K562 (cell line): ENCODE data around the gene CSMD2. TPM values are rescaled to one million over a fixed set of nuclear protein-coding genes. Genes with fewer than 3 reads are reported as not detected.

Source experiments
- ATAC-seq: fragments of 200-7000 bp; cut with Tn5 transposase; 3 replicates; pipeline ENCODE4 v1.9.1; 2020; ENCODE audit warnings: moderate library complexity
- BruUV-seq: library from RNA; stranded (reverse); fragments of 400-500 nt; replicated peaks from 2 replicates; lab custom pipeline; 2021; lab: Mats Ljungman, UMichigan
- CTCF ChIA-PET: fragments of 300-600 bp; formaldehyde crosslinking; extraction: SDS; loops from one replicate; lab custom pipeline; 2021; ENCODE audit warnings: low intra/inter-chr PET ratio; lab: Yijun Ruan, JAX
- POLR2A ChIA-PET: fragments of 300-600, 350-650 bp; sonication (Branson Sonifier 250); formaldehyde crosslinking; extraction: SDS; loops from one replicate; lab custom pipeline; 2021; ENCODE audit warnings: antibody characterized with exemption, inconsistent platforms; lab: Yijun Ruan, JAX
- DNase-seq, 4 experiments: peaks; one replicate each; pipeline versions ENCODE4 v3.0.0 to v3.0.0-alpha.2; 2011 to 2018; ENCODE audit warnings: low spot score in 3 of 4, mixed read lengths in 3 of 4; ENCODE audit errors: extremely low read depth in 1 of 4
- FAIRE-seq: peaks from 2 replicates; lab custom pipeline; 2011; peaks lifted over from hg19 to GRCh38; lab: Jason Lieb, UNC
- H2AFZ ChIP-seq: 2 replicates; pipeline ENCODE4 v1.6.0; 2011; ENCODE audit warnings: low read depth, low read length, control low read depth, inconsistent platforms
- H3K27ac ChIP-seq: fragments of 200-600 bp; 3 replicates; pipeline ENCODE4 v1.8.0; 2011; ENCODE audit warnings: low read depth, mild to moderate bottlenecking, control low read depth, inconsistent platforms, low read length, moderate library complexity, mixed read lengths; ENCODE audit errors: extremely low read depth
- H3K27me3 ChIP-seq, 2 experiments: fragments of 300-600 bp in 1 of 2; 2 replicates in 1 of 2; 3 replicates in 1 of 2; pipeline versions ENCODE4 v1.6.0 to v1.8.0; 2011; ENCODE audit warnings: inconsistent platforms in 2 of 2, low read length in 2 of 2, mild to moderate bottlenecking in 1 of 2, mixed read lengths in 1 of 2, moderate library complexity in 1 of 2; ENCODE audit not compliant: control insufficient read depth in 2 of 2, insufficient read depth in 2 of 2
- H3K36me3 ChIP-seq: fragments of 300-600 bp; 3 replicates; pipeline ENCODE4 v1.8.0; 2011; ENCODE audit warnings: mild to moderate bottlenecking, low read length, inconsistent platforms; ENCODE audit not compliant: control insufficient read depth, insufficient read depth
- H3K4me1 ChIP-seq, 2 experiments: fragments of 200-600 bp in 1 of 2; replicated peaks in 1 of 2; 2 replicates in 1 of 2; 3 replicates in 1 of 2; pipeline versions ENCODE4 v1.5.1 to v1.8.0; 2011; ENCODE audit warnings: inconsistent platforms in 2 of 2, low read length in 2 of 2, mild to moderate bottlenecking in 1 of 2, mixed read lengths in 1 of 2, moderate library complexity in 1 of 2; ENCODE audit not compliant: control insufficient read depth in 2 of 2, insufficient read depth in 2 of 2
- H3K4me2 ChIP-seq: 2 replicates; pipeline ENCODE4 v1.6.1; 2011; ENCODE audit warnings: low read length, control low read depth, inconsistent platforms, mixed read lengths; ENCODE audit not compliant: insufficient read depth
- H3K4me3 ChIP-seq: fragments of 200-600 bp; sonication (generic), shearing (Covaris generic); 2 replicates; pipeline ENCODE4 v1.5.1; 2016; ENCODE audit warnings: control low read depth, inconsistent platforms
- H3K79me2 ChIP-seq: fragments of 200-600 bp; 3 replicates; pipeline ENCODE4 v1.8.0; 2011; ENCODE audit warnings: low read length, inconsistent platforms; ENCODE audit not compliant: control insufficient read depth, insufficient read depth
- H3K9ac ChIP-seq, 2 experiments: 2 replicates each; pipeline versions ENCODE4 v1.6.0 to v1.6.1; 2011; ENCODE audit warnings: low read depth in 2 of 2, low read length in 2 of 2, control low read depth in 1 of 2, inconsistent platforms in 1 of 2, mild to moderate bottlenecking in 1 of 2, mixed read lengths in 1 of 2; ENCODE audit not compliant: insufficient read depth in 1 of 2
- H3K9me1 ChIP-seq: one replicate; pipeline ENCODE4 v1.6.0; 2011; ENCODE audit warnings: inconsistent platforms, mild to moderate bottlenecking, low read length, moderate library complexity; ENCODE audit not compliant: control insufficient read depth, insufficient read depth
- H3K9me3 ChIP-seq: replicated peaks from 2 replicates; pipeline ENCODE4 v1.5.1; 2011; ENCODE audit warnings: low read depth, low read length, inconsistent platforms; ENCODE audit not compliant: control insufficient read depth, insufficient read depth
- H4K20me1 ChIP-seq: replicated peaks from 2 replicates; pipeline ENCODE4 v1.6.1; 2011; ENCODE audit warnings: low read length, inconsistent platforms, mixed read lengths; ENCODE audit not compliant: control insufficient read depth, insufficient read depth
- ADNP ChIP-seq: fragments of 200-800 bp; sonication (Bioruptor generic); IDR thresholded peaks from 2 replicates; pipeline ENCODE4 v1.6.1; 2016; ENCODE audit warnings: missing genetic modification characterization, missing compliant biosample characterization
- ETS2 ChIP-seq: IDR thresholded peaks from 2 replicates; pipeline ENCODE4 v1.6.1; 2016; ENCODE audit warnings: borderline replicate concordance, missing genetic modification characterization, mild to moderate bottlenecking, moderate library complexity, missing compliant biosample characterization; ENCODE audit not compliant: poor library complexity, severe bottlenecking
- PHB2 ChIP-seq: fragments of 450-650 bp; IDR thresholded peaks from 2 replicates; pipeline ENCODE4 v1.6.1; 2017; ENCODE audit warnings: low read depth
- YBX1 ChIP-seq: fragments of 450-650 bp; IDR thresholded peaks from 2 replicates; pipeline ENCODE4 v1.7.1; 2016; ENCODE audit warnings: mild to moderate bottlenecking
- ZBTB1 ChIP-seq: sonication (generic); formaldehyde crosslinking; IDR thresholded peaks from 2 replicates; pipeline ENCODE4 v1.8.1; 2023; ENCODE audit warnings: missing genetic modification reagents, low read depth, mild to moderate bottlenecking, borderline replicate concordance
- ZNF311 ChIP-seq: fragments of 250-450 bp; sonication (Bioruptor Pico); IDR thresholded peaks from 2 replicates; pipeline ENCODE4 v1.4.0; 2020; ENCODE audit warnings: mild to moderate bottlenecking, moderate library complexity
- WGBS: fragments of 100-300 bp; shearing (Covaris generic); methylation state at CpG from one replicate; pipeline ENCODE4 v1.1.6; 2016; ENCODE audit warnings: low coverage, mixed read lengths; ENCODE audit not compliant: insufficient coverage; ENCODE audit errors: missing lambda C conversion rate; 5-methylcytosine and 5-hydroxymethylcytosine counted together
- in situ Hi-C: fragments of 300-500 bp; cut with MboI; formaldehyde crosslinking; loops from 4 replicates; pipeline ENCODE4 v1.15.0; 2018; ENCODE audit warnings: inconsistent platforms, mixed read lengths
- intact Hi-C: fragments of 100-400 bp; cut with micrococcal nuclease; formaldehyde crosslinking; loops from 2 replicates; pipeline ENCODE4 v1.14.2; 2022
- polyA plus RNA-seq, 8 experiments: library from polyadenylated mRNA; depleted of rRNA in 4 of 8; stranded (reverse) in 5 of 8; unstranded in 3 of 8; fragments of >200 nt; fragmentation: Nextera tagmentation in 2 of 8; fragmentation: Illumina TruSeq in 1 of 8; extraction: Ambion mirVana in 2 of 8; extraction: Trizol in 1 of 8; gene quantifications; 2 replicates each; pipeline versions ENCODE4 v1.2.1 to v1.2.3, GENCODE V29; 2011 to 2014; ENCODE audit warnings: inconsistent platforms in 1 of 8, missing spikeins in 1 of 8
- total RNA-seq, 7 experiments: library from RNA; depleted of rRNA in 6 of 7; stranded (reverse); fragments of >200 nt in 6 of 7; fragmentation: Illumina TruSeq in 2 of 7; extraction: Trizol in 2 of 7; gene quantifications; 2 replicates each; pipeline versions ENCODE4 v1.2.1 to v1.2.3, GENCODE V29; 2011 to 2021; ENCODE audit warnings: low replicate concordance in 1 of 7
- TF ChIP-seq, protein P1 (sequence below), 2 experiments: fragments of 450-650 bp; conservative IDR thresholded peaks; 2 replicates each; pipeline ENCODE4 v1.6.1; 2017; ENCODE audit warnings: mild to moderate bottlenecking in 2 of 2, moderate library complexity in 2 of 2
- TF ChIP-seq, protein P2 (sequence below): IDR thresholded peaks from 3 replicates; pipeline ENCODE4 v1.6.1; 2011; ENCODE audit warnings: borderline replicate concordance, mild to moderate bottlenecking; ENCODE audit not compliant: insufficient read length, insufficient read depth
- TF ChIP-seq, protein P3 (sequence below), 2 experiments: fragments of 450-650 bp in 1 of 2; IDR thresholded peaks; 2 replicates each; pipeline ENCODE4 v1.6.1; 2011 to 2017; ENCODE audit warnings: low read depth in 2 of 2, antibody characterized with exemption in 1 of 2, borderline replicate concordance in 1 of 2, low read length in 1 of 2, mild to moderate bottlenecking in 1 of 2, mixed read lengths in 1 of 2; ENCODE audit not compliant: control insufficient read depth in 1 of 2

Gene CSMD2
- total and polyA plus RNA-seq, 9 of the 15 experiments (the other 6 are each of a cell fraction or from before 2014, with no cell fraction given): not detected

DNA sequence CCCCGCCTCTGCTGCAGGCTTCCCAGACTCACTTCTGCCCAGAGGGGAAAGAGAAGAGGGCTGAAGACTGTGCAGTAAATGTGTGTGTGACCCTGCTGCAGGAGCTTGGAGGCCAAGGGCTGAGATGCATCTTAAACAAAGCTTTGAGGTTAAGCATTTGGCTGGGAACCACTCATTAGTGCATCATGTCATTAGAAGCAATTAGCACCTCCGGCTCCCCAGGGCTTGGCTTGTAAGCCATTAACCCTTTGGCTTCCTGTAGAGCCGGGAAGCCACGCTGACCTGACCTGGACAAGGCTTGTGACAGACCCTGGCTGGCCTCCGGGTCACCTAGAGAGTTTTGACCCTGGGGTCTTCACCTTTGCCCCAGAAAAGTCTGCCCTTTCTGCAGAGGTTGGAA, 77.0 kb downstream of the CSMD2 start:
- Histone ChIP-seq H3K9me1 (no peaks in the 10 kb centered on the region), H4K20me1 (no peaks in the 10 kb centered on the region), H3K9me3 (no peaks in the 10 kb centered on the region), H3K4me1 (no peaks in the 10 kb centered on the region), H3K27ac (no peak overlapping the region), H2AFZ (no peak overlapping the region), H3K9ac (no peak overlapping the region), H3K79me2 (no peaks in the 10 kb centered on the region)
- WGBS: 3% methylated on average over 5 of the region's 5 CpGs
- intact Hi-C loops (no loop called here), in situ Hi-C loops (no loop called here)
- no peak for FAIRE-seq
- ATAC-seq: no peak
- BruUV-seq: no TSS peak
- DNase-seq: no peak
- POLR2A ChIA-PET: no interaction called here
- no peak for TF ChIP-seq ZBTB1 (CRISPR knock-in tag)
- TF ChIP-seq, all 486 proteins: peak for 0
- H3K27me3 ChIP-seq: peaks cover 0 to 3% of the 10 kb centered on the region in 2 experiments; a peak in 1 of 5 replicates
- H3K4me3 ChIP-seq: no peak overlapping the region
- H3K4me2 ChIP-seq: no peak overlapping the region
- no peaks in the 10 kb centered on the region for H3K36me3 ChIP-seq
- CTCF ChIA-PET: no interaction called here

DNA sequence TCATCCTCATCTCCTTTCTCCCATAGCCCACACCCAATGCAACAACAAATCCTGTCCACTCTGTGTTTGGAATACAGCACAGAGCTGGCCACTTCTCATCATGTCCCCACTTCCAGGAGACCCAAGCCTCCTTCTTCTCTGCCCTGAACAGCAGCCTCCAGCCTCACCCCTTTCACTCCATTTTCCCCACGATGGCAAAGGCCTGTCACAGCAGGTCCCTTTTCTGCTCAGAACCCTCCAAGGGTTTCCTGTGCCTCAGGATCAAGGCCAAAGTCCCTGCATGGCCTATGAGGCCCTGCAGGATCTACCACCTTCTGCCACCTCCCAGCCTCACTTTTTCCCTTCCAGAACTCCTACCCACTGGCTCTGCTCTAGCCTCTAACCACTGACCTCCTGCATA, 78.5 kb downstream of the CSMD2 start:
- CTCF ChIA-PET: no interaction called here
- H3K27ac ChIP-seq: no peak overlapping the region
- DNase-seq (no peak), FAIRE-seq (no peak), ATAC-seq (no peak)
- no peaks in the 10 kb centered on the region for H3K79me2 ChIP-seq
- no TSS peak for BruUV-seq
- H3K4me1 ChIP-seq: no peaks in the 10 kb centered on the region
- no peaks in the 10 kb centered on the region for H3K36me3 ChIP-seq
- WGBS: 6% methylated on average over 1 of the region's 1 CpG
- intact Hi-C loops: no loop called here
- in situ Hi-C loops: no loop called here
- H2AFZ ChIP-seq: no peak overlapping the region
- no peak overlapping the region for H3K9ac ChIP-seq
- H3K4me3 ChIP-seq: no peak overlapping the region
- no peaks in the 10 kb centered on the region for H3K9me3 ChIP-seq
- H3K4me2 ChIP-seq: no peak overlapping the region
- no peaks in the 10 kb centered on the region for H4K20me1 ChIP-seq
- POLR2A ChIA-PET: no interaction called here
- peaks cover 0 to 3% of the 10 kb centered on the region in 2 experiments; a peak in 1 of 5 replicates for H3K27me3 ChIP-seq
- no peaks in the 10 kb centered on the region for H3K9me1 ChIP-seq
- TF ChIP-seq ADNP (tag) (no peak), PHB2 (no peak), ZNF311 (CRISPR knock-in tag) (no peak), YBX1 (no peak), ETS2 (tag) (no peak)
- TF ChIP-seq, protein P1, sequence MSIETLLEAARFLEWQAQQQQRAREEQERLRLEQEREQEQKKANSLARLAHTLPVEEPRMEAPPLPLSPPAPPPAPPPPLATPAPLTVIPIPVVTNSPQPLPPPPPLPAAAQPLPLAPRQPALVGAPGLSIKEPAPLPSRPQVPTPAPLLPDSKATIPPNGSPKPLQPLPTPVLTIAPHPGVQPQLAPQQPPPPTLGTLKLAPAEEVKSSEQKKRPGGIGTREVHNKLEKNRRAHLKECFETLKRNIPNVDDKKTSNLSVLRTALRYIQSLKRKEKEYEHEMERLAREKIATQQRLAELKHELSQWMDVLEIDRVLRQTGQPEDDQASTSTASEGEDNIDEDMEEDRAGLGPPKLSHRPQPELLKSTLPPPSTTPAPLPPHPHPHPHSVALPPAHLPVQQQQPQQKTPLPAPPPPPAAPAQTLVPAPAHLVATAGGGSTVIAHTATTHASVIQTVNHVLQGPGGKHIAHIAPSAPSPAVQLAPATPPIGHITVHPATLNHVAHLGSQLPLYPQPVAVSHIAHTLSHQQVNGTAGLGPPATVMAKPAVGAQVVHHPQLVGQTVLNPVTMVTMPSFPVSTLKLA (conservative IDR thresholded peaks at IDR 0.05): no peak
- TF ChIP-seq, protein P2, sequence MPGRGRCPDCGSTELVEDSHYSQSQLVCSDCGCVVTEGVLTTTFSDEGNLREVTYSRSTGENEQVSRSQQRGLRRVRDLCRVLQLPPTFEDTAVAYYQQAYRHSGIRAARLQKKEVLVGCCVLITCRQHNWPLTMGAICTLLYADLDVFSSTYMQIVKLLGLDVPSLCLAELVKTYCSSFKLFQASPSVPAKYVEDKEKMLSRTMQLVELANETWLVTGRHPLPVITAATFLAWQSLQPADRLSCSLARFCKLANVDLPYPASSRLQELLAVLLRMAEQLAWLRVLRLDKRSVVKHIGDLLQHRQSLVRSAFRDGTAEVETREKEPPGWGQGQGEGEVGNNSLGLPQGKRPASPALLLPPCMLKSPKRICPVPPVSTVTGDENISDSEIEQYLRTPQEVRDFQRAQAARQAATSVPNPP: no peak
- TF ChIP-seq, protein P3, sequence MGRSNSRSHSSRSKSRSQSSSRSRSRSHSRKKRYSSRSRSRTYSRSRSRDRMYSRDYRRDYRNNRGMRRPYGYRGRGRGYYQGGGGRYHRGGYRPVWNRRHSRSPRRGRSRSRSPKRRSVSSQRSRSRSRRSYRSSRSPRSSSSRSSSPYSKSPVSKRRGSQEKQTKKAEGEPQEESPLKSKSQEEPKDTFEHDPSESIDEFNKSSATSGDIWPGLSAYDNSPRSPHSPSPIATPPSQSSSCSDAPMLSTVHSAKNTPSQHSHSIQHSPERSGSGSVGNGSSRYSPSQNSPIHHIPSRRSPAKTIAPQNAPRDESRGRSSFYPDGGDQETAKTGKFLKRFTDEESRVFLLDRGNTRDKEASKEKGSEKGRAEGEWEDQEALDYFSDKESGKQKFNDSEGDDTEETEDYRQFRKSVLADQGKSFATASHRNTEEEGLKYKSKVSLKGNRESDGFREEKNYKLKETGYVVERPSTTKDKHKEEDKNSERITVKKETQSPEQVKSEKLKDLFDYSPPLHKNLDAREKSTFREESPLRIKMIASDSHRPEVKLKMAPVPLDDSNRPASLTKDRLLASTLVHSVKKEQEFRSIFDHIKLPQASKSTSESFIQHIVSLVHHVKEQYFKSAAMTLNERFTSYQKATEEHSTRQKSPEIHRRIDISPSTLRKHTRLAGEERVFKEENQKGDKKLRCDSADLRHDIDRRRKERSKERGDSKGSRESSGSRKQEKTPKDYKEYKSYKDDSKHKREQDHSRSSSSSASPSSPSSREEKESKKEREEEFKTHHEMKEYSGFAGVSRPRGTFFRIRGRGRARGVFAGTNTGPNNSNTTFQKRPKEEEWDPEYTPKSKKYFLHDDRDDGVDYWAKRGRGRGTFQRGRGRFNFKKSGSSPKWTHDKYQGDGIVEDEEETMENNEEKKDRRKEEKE (IDR thresholded peaks at IDR 0.05; ENCODE audit: borderline replicate concordance in 1 of 2, control insufficient read depth in 1 of 2, low read depth in 2 of 2, low read length in 1 of 2): no peak
